DMS53 (cell line): ENCODE measurements around the gene SPACA4.

Experiments used
- DNase-seq: peaks from one replicate; lab custom pipeline; 2025; lab: John Stamatoyannopoulos, UW

Gene SPACA4

GRCh38 chr19:48634424-48635262, 28.1 kb downstream of the SPACA4 start:
- DNase-seq, result peak; percentile 99

DNA sequence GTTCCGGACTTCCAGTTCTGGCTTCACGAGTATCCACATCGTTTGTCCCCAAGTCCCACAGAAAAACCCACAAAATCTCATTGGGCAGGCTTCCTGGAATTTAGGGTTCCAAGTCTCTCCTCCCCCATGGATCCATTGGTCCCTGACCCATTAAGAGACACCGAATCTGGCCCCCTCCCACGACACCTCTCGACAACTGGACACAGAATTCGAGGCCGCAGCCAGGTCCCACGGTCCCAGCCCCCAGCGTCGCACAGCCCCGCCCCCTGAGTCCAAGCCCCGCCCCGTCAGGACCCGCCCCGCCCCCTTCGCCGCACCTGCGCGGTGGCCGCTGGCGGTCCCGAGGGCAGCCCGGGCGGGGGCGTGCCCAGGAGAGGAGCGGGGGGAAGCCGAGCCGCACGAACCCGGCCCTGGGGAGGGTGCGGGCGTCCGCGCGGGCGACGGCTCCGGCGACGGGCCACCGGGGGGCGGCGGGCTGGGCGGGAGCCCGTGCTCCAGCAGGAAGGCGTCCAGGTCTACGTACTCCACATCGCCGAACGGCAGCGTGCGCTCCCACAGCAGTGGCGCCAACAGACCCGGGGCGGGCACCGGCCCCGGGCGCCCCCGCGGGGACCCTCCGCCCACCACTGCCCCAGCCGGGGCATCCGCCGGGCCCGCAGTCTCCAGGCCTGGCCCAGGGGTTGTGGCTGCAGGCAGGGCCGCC, 28.9 kb downstream of the SPACA4 start:
- peak; percentile 87 for DNase-seq

DNA sequence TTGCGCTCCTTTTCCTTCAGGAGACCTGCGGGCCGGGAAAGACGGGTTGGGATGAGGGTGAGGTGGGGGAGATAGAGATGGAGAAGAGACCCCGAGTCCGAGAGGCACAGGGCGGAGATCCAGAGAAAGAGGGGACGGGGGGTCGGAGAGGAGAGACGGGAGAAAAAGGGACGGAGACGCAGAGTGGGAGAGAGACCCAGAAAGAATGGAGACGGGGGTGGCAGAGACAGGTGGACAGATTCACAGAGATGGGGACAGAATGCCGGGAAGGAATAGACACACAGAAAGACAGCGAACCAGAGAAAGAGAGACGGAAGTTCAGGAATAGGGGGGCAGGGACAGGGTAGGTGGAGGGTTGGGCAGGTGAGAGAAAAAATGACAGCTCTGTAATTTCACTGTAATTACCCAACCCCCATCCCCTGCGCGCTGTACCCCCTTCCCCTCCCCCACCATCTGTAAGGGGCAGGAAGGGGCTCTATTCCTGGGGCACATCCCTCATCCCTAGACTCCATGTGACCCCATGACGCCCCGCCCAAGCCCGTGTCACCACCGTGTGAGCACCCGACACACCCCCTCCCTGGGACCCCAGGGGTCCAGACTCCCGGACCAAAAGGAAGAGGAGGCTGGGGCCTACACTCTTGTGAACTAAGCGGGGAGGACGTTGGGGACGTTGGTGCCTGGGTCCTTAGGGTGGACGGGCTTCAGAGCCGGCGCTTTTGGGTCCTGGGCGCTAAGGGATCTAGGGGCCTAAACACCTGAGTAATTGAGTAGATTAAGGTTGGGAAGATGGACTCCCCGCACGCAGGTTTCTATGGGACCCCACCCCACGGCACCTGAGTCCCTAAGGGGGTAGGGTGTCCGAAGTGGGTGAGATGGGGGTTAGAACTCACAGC, 29.7 kb downstream of the SPACA4 start:
- peak; percentile 64 for DNase-seq

DNA sequence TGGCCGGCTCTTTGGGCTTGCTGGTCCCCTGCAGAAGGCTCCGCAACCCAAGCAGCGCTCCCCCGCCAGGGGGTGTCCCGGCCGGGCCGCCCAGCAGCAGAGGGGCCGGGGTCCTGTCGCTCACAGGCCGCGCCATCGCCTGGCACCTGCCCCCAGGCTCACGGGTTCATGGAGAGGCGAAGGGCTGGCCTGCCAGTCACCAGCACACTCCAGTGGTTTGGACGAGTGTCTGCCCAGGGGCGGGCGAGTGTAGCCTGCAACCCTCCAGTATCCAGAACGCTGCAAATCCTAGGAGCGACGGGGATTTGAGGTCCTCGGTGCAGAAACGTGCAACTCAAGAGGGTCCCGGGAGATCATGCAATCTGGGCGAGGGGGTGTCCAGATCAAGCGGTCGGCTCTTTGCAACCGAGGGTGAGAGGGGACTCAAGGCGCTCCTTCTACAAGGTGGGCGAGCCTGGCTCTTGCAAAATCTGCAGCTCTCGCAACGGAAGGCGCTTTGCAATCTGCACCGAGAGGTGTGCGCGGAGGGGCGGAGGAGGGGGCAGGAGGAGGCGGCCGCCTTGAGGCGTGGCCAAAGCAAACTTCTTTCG, 30.4 kb downstream of the SPACA4 start, which contains the start of gene DBP:
TSS of gene DBP (minus strand) at position 521 of the 590 bp plus-strand sequence. CDS start at position 136, 385 bp downstream.
- DNase-seq, result peak; percentile 87

GRCh38 chr19:48637449-48637947, 31.0 kb downstream of the SPACA4 start:
- DNase-seq, result peak; percentile 99

GRCh38 chr19:48637948-48638830, 31.6 kb downstream of the SPACA4 start:
- peak; percentile 97 for DNase-seq

DNA sequence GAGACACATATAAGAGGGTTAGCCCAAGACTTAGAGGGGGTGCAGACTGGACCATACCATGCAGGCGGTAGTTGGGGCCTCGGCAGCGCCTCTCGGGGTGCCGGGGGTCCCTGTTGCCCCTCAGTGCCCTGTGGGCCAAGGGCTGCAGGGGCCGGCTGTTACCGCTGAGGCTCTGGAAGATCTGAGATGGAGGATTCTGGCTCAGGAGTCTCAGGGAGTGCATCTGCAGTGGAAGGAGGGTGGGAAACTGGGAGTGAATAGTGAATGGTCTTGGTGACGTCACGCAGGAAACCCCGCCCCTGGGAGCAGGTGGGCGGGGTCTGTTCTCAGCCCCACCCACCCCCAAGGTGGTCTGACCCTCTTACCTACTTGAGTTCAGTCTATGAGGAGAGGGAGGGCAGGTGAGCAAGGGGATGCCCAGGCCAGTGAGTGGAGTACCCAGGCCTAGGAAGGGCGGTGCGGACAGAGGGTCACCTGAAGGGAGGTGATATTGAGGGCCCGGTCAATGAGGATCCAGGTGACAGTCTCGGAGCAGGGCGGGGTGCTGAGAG, 32.4 kb downstream of the SPACA4 start:
- DNase-seq, result peak; percentile 33

DNA sequence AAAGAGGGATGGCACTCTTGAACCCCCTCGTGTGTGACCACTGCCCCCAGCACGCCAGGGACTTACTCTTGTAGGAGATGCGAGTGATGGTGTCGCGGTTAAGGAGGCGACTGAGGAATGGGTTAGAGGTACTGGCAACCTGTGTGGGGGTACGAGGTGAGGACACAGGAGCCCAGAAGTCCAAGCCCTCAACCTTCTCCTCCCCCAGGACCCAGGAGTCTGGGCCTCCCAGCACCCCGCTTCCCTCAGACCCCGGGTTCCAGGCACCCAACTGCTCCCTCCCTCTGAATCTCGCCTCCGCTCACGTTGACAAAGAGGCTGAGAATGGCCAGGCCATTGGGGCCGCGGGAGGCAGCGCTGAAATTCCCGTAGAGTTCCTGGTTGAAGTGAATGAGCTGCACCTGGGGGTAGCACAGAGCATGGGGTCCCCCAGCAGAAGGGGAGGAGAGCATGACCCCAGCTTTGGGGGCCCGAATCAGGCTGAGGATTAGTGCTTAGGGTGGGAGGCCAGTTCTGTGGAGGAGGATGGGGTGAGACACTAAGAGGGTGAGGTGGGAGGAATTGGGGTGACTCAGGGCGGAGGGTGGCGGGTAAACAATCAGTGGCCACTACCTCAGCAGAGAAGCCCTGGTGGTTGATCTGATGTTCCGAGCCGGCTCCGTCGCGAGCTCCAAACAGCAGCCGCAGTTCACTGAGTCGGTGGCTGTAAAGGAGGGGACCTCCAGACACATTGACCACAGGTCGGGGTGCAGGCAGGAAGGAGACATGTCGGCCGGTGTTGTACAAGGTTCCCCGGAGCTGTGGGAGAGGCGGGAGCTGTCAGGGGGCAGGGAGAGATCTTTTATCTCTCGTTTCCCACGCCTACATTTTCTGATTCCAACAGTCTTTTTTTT, 33.2 kb downstream of the SPACA4 start:
- no peak for DNase-seq

- DNase-seq, result no peak
These were observed 35.3 kb downstream of the SPACA4 start for GRCh38 chr19:48641850-48642249.

DNA sequence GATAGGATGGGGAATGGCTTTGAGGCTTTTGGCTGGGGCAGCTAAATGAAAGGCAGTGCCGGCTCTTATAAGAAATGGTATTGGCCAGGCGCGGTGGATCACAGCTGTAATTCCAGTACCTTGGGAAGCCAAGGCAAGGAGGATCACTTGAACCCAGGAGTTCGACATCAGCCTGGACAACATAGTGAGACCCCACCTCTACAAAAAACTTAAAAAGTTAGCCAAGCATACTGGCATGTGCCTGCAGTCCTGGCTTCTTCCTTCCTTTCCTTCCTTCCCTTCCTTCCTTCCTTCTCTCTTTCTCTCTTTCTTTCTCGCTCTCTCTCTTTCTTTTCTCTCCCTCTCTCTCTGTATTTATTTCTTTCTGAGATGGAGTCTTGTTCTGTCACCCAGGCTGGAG, 36.3 kb downstream of the SPACA4 start:
- no peak for DNase-seq

GRCh38 chr19:48644355-48644754, 37.8 kb downstream of the SPACA4 start:
- DNase-seq, result no peak

GRCh38 chr19:48644839-48645619, 38.5 kb downstream of the SPACA4 start:
- peak; percentile 89 for DNase-seq

DNA sequence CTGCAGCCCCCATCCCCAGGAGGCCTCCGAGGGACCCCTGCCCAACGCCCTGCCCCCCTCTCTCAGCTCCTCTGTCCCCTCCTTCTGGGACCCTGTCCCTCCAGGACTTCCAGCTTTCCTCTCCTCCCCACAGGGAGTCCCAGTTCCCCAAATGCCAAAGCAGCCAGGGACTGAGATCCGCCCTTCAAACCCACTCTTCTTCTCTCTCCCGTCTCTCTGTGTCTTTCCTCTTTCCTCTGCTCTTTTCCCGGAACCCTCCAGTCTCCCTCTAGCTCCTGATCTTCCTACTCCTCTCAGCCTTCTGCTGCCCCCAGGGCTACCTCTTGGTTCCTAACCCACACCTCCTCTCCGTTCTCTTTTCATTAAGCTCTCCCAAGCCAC, 39.1 kb downstream of the SPACA4 start:
- no peak for DNase-seq

GRCh38 chr19:48646001-48646721, 39.6 kb downstream of the SPACA4 start, which contains the start of gene CA11:
Gene CA11, minus strand, starts transcription at chr19:48646187. Its CDS starts 555 bp downstream, at chr19:48645632.
- peak; percentile 96 for DNase-seq

- DNase-seq, result no peak
These were observed 40.2 kb downstream of the SPACA4 start for GRCh38 chr19:48646722-48647216.

DNA sequence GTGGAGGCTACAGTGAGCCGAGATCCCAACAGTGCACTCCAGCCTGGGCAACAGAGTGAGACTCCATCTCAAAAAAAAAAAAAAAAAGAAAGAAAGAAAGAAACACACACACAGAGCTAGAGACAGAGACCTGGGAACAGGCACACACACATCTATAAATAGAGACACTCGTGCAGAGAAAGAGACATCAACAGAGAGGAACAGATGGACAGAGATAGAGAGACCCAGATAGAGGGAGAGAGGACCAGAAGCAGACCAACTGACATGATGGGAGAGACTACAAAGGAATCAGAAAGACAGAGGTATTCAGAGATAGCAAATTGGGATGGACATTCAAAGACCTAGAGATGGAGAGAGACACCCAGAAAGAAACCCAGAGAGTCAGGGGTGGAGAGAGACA, 41.6 kb downstream of the SPACA4 start:
- no peak for DNase-seq

DNA sequence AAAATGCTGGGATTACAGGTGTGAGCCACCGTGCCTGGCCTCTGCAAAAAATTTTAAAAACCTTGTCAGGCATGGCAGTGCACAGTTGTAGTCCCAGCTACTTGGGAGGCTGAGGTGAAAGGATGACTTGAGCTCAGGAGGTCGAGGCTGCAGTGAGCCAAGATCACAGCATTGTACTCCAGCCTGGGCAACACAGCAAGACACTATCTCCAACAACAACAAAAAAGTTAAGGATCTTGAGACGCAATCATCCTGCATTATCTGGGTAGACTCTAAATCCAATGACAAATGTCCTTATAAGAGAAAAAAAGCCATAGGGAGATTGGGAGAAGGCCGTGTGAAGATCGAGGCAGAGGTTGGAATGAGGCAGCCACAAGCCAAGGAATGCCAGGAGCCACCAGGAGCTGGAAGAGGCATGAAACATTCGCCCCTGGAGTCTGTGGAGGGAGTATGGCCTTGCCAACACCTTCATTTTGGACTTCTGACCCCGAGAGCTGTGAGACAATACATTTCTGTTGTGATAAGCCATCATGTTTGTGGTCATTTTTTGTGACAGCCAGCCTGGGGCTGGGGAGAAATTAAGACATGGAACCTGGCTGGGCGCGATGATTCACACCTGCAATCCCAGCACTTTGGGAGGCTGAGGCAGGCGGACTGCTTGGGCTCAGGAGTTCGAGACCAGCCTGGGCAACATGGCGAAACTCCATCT, 44.6 kb downstream of the SPACA4 start:
- DNase-seq, result no peak
